Measurements from ENCODE around the gene STUB1. TPM values are rescaled to one million over a fixed set of nuclear protein-coding genes. Genes with fewer than 3 reads are reported as not detected.

Gene STUB1
- total and polyA plus RNA-seq, 2 of the 8 experiments (the other 6 are each of a cell fraction or from before 2014, with no cell fraction given), result 89.9 to 103 TPM

- Histone ChIP-seq H3K14ac (ENCODE audit: insufficient read length) (no peak overlapping the region), H3K27ac (ENCODE audit: low read depth, low read length) (no peak overlapping the region), H4K91ac (replicated peaks; ENCODE audit: insufficient read length, low read length) (no peak overlapping the region), H3K4me1 (replicated peaks in 1 of 4; ENCODE audit: control insufficient read depth in 3 of 4, insufficient read depth in 4 of 4, low read length in 3 of 4) (peaks cover 0 to 10% (median 8%) of the 10 kb centered on the region in 4 experiments; a peak in 6 of 7 replicates), H2BK15ac (ENCODE audit: low read length) (no peak overlapping the region), H2BK12ac (ENCODE audit: low read depth, low read length) (no peak overlapping the region), H3K4ac (replicated peaks; ENCODE audit: insufficient read length, low read depth, low read length) (no peak overlapping the region), H3K4me2 (ENCODE audit: insufficient read depth in 1 of 2, low read depth in 2 of 2, low read length in 2 of 2) (peak overlapping the region in 1 of 2 experiments; percentile 46; a peak in 1 of 4 replicates), H3K4me3 (ENCODE audit: extremely low read depth in 1 of 4, insufficient read depth in 2 of 4, low read depth in 3 of 4, low read length in 4 of 4) (no peak overlapping the region), H3K79me1 (ENCODE audit: low read depth, low read length) (peaks cover 13% of the 10 kb centered on the region), H3K18ac (ENCODE audit: extremely low read depth, low read length) (no peak overlapping the region), H2BK20ac (ENCODE audit: low read length) (no peak overlapping the region), H2AFZ (ENCODE audit: low read length) (no peak overlapping the region), H3K36me3 (ENCODE audit: control insufficient read depth in 2 of 4, insufficient read depth in 4 of 4, low read length in 3 of 4) (peaks cover 14 to 44% (median 33%) of the 10 kb centered on the region in 4 experiments), H3K9ac (replicated peaks in 1 of 4; ENCODE audit: extremely low read depth in 1 of 4, low read depth in 3 of 4, low read length in 3 of 4) (no peak overlapping the region), H4K8ac (ENCODE audit: extremely low read depth, insufficient read depth, low read length) (no peak overlapping the region), H3K9me3 (ENCODE audit: insufficient read depth in 2 of 2, low read depth in 1 of 2, low read length in 1 of 2) (no peaks in the 10 kb centered on the region), H2BK5ac (ENCODE audit: low read depth, low read length) (no peak overlapping the region), H2AK5ac (ENCODE audit: low read depth, low read length) (no peak overlapping the region), H3K23me2 (ENCODE audit: low read depth, low read length) (peaks cover 5% of the 10 kb centered on the region; the same call in 1 of the 2 replicates), H3K79me2 (ENCODE audit: control insufficient read depth in 1 of 2, insufficient read depth in 2 of 2, low read length in 2 of 2) (peaks cover 0 to 13% of the 10 kb centered on the region in 2 experiments; a peak in 1 of 4 replicates), H3K23ac (ENCODE audit: insufficient read length) (no peak overlapping the region), H4K20me1 (replicated peaks in 1 of 2; ENCODE audit: control insufficient read depth in 1 of 2, insufficient read depth in 2 of 2, low read length in 2 of 2) (peaks cover 5 to 30% of the 10 kb centered on the region in 2 experiments), H2BK120ac (replicated peaks; ENCODE audit: low read depth, low read length) (no peak overlapping the region), H3K56ac (replicated peaks; ENCODE audit: insufficient read length, low read depth, low read length) (no peak overlapping the region), H4K5ac (ENCODE audit: insufficient read length, low read depth, low read length) (no peak overlapping the region), H3K27me3 (replicated peaks in 1 of 4; ENCODE audit: control insufficient read depth in 3 of 4, extremely low read depth in 1 of 4, insufficient read depth in 3 of 4, low read length in 3 of 4) (no peaks in the 10 kb centered on the region)
- 83% methylated on average over 10 of the region's 13 CpGs; no CpG with 5 or more reads in 1 of the 2 experiments for WGBS, 2 experiments (ENCODE audit: extremely low coverage in 1 of 2, insufficient coverage in 1 of 2, insufficient read length in 1 of 2, insufficient replicate concordance in 2 of 2, low coverage in 1 of 2, low lambda C conversion rate in 2 of 2, missing lambda C conversion rate in 1 of 2)
- DNase-seq (ENCODE audit: low read depth in 1 of 2, low spot score in 2 of 2) (no peak), FAIRE-seq (no peak)
- ChIA-PET CTCF (ENCODE audit: partially characterized antibody) (interaction anchor here (1.3 to 12.0 kb wide), 3 partner anchors 18 to 144 kb away, joined by 3 to 104 read pairs (median 75); partner anchors contain the start of genes WDR24 and WDR90), POLR2A (ENCODE audit: partially characterized antibody) (interaction anchor here (17.4 kb wide), 1 partner anchor 9 kb away, joined by 214 read pairs; the partner anchor contains the start of genes JMJD8, RHBDL1 and STUB1)
- TF ChIP-seq, protein P1, sequence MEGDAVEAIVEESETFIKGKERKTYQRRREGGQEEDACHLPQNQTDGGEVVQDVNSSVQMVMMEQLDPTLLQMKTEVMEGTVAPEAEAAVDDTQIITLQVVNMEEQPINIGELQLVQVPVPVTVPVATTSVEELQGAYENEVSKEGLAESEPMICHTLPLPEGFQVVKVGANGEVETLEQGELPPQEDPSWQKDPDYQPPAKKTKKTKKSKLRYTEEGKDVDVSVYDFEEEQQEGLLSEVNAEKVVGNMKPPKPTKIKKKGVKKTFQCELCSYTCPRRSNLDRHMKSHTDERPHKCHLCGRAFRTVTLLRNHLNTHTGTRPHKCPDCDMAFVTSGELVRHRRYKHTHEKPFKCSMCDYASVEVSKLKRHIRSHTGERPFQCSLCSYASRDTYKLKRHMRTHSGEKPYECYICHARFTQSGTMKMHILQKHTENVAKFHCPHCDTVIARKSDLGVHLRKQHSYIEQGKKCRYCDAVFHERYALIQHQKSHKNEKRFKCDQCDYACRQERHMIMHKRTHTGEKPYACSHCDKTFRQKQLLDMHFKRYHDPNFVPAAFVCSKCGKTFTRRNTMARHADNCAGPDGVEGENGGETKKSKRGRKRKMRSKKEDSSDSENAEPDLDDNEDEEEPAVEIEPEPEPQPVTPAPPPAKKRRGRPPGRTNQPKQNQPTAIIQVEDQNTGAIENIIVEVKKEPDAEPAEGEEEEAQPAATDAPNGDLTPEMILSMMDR (IDR thresholded peaks at IDR 0.05; ENCODE audit: control extremely low read depth in 1 of 3, insufficient read depth in 1 of 3, low read depth in 1 of 3, low read length in 3 of 3), result no peak
- TF ChIP-seq CBX8 (IDR thresholded peaks at IDR 0.05; ENCODE audit: borderline replicate concordance, low read depth, low read length) (no peak), KDM1A (IDR thresholded peaks at IDR 0.05; ENCODE audit: borderline replicate concordance, low read length) (no peak), KDM4A (IDR thresholded peaks at IDR 0.05; ENCODE audit: low read depth, low read length, severe bottlenecking) (no peak), JUN (IDR thresholded peaks at IDR 0.05; ENCODE audit: low read depth, low read length) (no peak), TAF7 (optimal IDR thresholded peaks at IDR 0.05; ENCODE audit: borderline replicate concordance, low read depth, low read length) (no peak), JUND (IDR thresholded peaks at IDR 0.05; ENCODE audit: low read length) (no peak), TAF1 (IDR thresholded peaks at IDR 0.05; ENCODE audit: low read depth, low read length) (no peak), CBX5 (IDR thresholded peaks at IDR 0.05; ENCODE audit: low read depth, low read length) (no peak), MAX (IDR thresholded peaks at IDR 0.05) (no peak), GABPA (IDR thresholded peaks at IDR 0.05; ENCODE audit: borderline replicate concordance, insufficient read depth, low read length) (no peak)
These were observed 10.5 kb upstream of the STUB1 start for GRCh38 chr16:669666-670065.
